A673 (cell line): ENCODE data around the gene PDGFB. TPM values are rescaled to one million over a fixed set of nuclear protein-coding genes. Genes with fewer than 3 reads are reported as not detected.

Experiments
- BruUV-seq: library from RNA; stranded (reverse); fragments of 400-500 nt; replicated peaks from 2 replicates; lab custom pipeline; 2021; lab: Mats Ljungman, UMichigan
- CTCF ChIA-PET: fragments of 300-600 bp; sonication (Branson Sonifier 250); formaldehyde crosslinking; loops from one replicate; lab custom pipeline; 2022; ENCODE audit warnings: antibody characterized with exemption; lab: Charles Lee
- POLR2A ChIA-PET: fragments of 300-600 bp; sonication (Branson Sonifier 250); formaldehyde crosslinking; loops from one replicate; lab custom pipeline; 2022; ENCODE audit warnings: antibody characterized with exemption; ENCODE audit not compliant: low non-redundant PET; lab: Charles Lee
- DNase-seq: peaks from one replicate; pipeline ENCODE4 v3.0.0-alpha.2; 2015; ENCODE audit warnings: low spot score
- H3K27ac ChIP-seq: fragments of 200-600 bp; sonication (generic); 2 replicates; pipeline ENCODE4 v1.5.1; 2016; ENCODE audit warnings: mixed run types, low read depth, mild to moderate bottlenecking, mixed read lengths, antibody characterized with exemption, low read length; ENCODE audit not compliant: poor library complexity, severe bottlenecking
- H3K27me3 ChIP-seq: fragments of 200-600 bp; sonication (generic); replicated peaks from 2 replicates; pipeline ENCODE4 v1.6.1; 2017; ENCODE audit warnings: mixed run types, low read depth, mild to moderate bottlenecking, mixed read lengths, antibody characterized with exemption, low read length; ENCODE audit not compliant: insufficient read depth, poor library complexity
- H3K36me3 ChIP-seq: fragments of 200-600 bp; sonication (generic); 2 replicates; pipeline ENCODE4 v1.6.1; 2016; ENCODE audit warnings: mixed run types, mild to moderate bottlenecking, mixed read lengths, antibody characterized with exemption, low read length; ENCODE audit not compliant: insufficient read depth, poor library complexity, severe bottlenecking
- H3K4me1 ChIP-seq: fragments of 200-600 bp; sonication (generic); 2 replicates; pipeline ENCODE4 v1.6.1; 2017; ENCODE audit warnings: mixed run types, mild to moderate bottlenecking, mixed read lengths, antibody characterized with exemption, low read length; ENCODE audit not compliant: insufficient read depth, poor library complexity, severe bottlenecking
- H3K4me3 ChIP-seq: fragments of 200-600 bp; sonication (generic); 2 replicates; pipeline ENCODE4 v1.5.1; 2016; ENCODE audit warnings: low read depth, mixed run types, mild to moderate bottlenecking, mixed read lengths, low read length; ENCODE audit not compliant: poor library complexity, severe bottlenecking
- H3K9me3 ChIP-seq: fragments of 200-600 bp; sonication (generic); 2 replicates; pipeline ENCODE4 v1.6.1; 2016; ENCODE audit warnings: mixed run types, low read depth, mild to moderate bottlenecking, mixed read lengths, antibody characterized with exemption, low read length; ENCODE audit not compliant: poor library complexity, severe bottlenecking
- EZH2 ChIP-seq: fragments of 200-600 bp; sonication (generic); IDR thresholded peaks from 2 replicates; pipeline ENCODE4 v1.6.1; 2017; ENCODE audit warnings: borderline replicate concordance, low read depth, mild to moderate bottlenecking, mixed read lengths, antibody characterized with exemption, low read length; ENCODE audit not compliant: poor library complexity, severe bottlenecking
- intact Hi-C: fragments of 100-400 bp; cut with micrococcal nuclease; formaldehyde crosslinking; loops from one replicate; pipeline ENCODE4 v1.10.0; 2022; ENCODE audit not compliant: unreplicated experiment
- total RNA-seq: library from RNA; stranded (reverse); gene quantifications from 2 replicates; pipeline ENCODE4 v1.2.3, GENCODE V29; 2021
- TF ChIP-seq, protein P1 (sequence below): fragments of 300-800, 200-600 bp; sonication (generic); conservative IDR thresholded peaks from 2 replicates; pipeline ENCODE4 v1.5.1; 2017; ENCODE audit warnings: low read depth, mild to moderate bottlenecking, antibody characterized with exemption, low read length, moderate library complexity, mixed read lengths

Gene PDGFB
- total RNA-seq, 1 experiment from 2014 or later: 0.09 TPM

DNA sequence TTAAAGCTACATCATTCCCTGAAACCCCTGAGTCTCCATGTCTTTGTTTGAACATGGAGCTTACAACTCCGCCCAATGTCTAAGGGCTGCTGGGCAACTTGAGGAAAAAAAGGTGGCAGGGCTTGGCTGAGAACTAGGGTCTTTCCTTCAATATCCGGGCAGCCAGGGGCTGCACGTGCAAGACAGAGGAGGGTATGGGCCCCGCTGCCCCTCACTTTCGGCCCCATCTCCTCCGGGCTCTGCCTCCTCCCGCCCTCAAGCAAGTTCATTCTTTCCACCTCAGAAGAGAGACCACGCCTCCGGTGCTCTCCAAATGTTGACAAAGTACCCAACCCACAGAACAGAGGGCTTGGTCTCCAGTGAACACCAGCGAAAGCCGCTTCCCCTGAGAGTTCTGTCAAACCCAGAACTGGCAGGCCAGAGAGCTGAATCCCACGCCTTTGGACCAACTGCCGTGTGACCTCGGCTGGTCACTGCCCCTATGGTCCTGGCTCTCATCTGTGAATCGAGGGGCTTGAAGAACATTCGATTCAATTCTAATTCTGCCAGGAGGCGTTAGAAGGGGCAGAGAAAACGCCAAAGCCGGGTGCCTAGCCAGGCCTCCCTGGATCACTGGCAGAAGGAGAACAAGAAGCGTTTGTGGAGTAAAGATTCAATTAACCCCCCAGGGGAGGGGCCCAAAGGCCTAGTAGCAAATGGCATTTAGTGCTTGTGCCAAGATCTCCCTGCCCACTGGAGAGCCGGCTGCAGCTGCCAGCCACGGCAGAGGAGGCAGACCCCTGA is 7.3 kb downstream of the PDGFB start:
- H3K4me3 ChIP-seq: no peak overlapping the region
- intact Hi-C loops: no loop called here
- no peak for TF ChIP-seq EZH2
- TF ChIP-seq, protein P1, sequence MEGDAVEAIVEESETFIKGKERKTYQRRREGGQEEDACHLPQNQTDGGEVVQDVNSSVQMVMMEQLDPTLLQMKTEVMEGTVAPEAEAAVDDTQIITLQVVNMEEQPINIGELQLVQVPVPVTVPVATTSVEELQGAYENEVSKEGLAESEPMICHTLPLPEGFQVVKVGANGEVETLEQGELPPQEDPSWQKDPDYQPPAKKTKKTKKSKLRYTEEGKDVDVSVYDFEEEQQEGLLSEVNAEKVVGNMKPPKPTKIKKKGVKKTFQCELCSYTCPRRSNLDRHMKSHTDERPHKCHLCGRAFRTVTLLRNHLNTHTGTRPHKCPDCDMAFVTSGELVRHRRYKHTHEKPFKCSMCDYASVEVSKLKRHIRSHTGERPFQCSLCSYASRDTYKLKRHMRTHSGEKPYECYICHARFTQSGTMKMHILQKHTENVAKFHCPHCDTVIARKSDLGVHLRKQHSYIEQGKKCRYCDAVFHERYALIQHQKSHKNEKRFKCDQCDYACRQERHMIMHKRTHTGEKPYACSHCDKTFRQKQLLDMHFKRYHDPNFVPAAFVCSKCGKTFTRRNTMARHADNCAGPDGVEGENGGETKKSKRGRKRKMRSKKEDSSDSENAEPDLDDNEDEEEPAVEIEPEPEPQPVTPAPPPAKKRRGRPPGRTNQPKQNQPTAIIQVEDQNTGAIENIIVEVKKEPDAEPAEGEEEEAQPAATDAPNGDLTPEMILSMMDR: no peak
- BruUV-seq: no TSS peak
- ChIA-PET CTCF (no interaction called here), POLR2A (no interaction called here)
- H3K27ac ChIP-seq: no peak overlapping the region
- peaks cover 11% of the 10 kb centered on the region for H3K4me1 ChIP-seq
- DNase-seq: no peak
- H3K27me3 ChIP-seq: peaks cover 11% of the 10 kb centered on the region
- H3K9me3 ChIP-seq: no peaks in the 10 kb centered on the region
- H3K36me3 ChIP-seq: no peaks in the 10 kb centered on the region

DNA sequence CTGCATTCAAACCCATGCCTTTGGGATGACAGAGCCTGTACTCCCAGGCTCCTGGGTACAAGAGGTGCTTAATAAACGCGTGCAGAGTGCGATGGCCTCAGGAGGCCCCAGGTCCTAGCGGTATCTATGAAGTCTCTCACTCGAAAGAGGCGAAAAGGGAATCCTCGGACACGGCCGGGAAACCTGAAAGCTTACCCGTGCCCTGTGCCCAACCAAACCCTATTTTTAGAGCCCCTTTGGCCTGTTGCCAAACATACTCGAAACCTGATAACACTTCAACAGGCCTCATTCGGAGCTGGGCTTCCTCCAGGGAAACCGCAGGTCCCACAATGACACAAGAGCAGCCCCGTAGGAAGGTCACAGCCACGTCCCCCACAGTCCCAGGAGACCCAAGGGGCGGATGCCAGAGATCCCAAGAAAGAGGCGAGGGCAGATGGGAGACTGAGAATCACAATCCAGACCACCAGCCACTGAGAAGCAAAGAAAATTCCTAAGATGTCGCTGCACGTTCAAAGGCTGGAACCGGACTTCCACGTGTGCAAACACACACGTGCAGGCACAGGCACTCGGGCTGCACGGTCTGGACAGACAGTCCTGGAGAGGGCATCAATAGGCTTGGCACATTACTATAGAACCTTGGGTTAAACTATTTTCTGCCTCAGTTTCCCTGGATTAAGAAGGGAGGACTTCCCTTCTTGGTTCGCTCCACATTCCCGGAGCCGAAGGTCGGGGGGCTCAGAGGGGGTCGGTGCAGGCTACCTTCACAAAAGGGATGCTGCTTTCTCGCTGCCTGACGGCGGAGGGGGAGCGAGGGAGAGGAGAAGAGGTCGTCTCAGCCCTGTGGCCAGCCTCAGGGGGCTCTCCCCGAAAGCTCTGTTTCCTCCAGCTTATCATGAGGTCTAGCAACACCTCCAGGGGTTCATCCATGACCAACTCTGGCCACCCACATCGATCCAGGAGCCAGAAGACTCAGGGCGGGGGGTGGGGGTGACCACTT is 8.2 kb downstream of the PDGFB start:
- BruUV-seq: no TSS peak
- DNase-seq: no peak
- no peak overlapping the region for H3K4me3 ChIP-seq
- no peak overlapping the region for H3K27ac ChIP-seq
- H3K9me3 ChIP-seq: no peaks in the 10 kb centered on the region
- peaks cover 11% of the 10 kb centered on the region for H3K4me1 ChIP-seq
- ChIA-PET POLR2A (no interaction called here), CTCF (no interaction called here)
- intact Hi-C loops: no loop called here
- no peaks in the 10 kb centered on the region for H3K36me3 ChIP-seq
- H3K27me3 ChIP-seq: peaks cover 2% of the 10 kb centered on the region
- TF ChIP-seq, protein P1: no peak
- TF ChIP-seq EZH2: no peak

DNA sequence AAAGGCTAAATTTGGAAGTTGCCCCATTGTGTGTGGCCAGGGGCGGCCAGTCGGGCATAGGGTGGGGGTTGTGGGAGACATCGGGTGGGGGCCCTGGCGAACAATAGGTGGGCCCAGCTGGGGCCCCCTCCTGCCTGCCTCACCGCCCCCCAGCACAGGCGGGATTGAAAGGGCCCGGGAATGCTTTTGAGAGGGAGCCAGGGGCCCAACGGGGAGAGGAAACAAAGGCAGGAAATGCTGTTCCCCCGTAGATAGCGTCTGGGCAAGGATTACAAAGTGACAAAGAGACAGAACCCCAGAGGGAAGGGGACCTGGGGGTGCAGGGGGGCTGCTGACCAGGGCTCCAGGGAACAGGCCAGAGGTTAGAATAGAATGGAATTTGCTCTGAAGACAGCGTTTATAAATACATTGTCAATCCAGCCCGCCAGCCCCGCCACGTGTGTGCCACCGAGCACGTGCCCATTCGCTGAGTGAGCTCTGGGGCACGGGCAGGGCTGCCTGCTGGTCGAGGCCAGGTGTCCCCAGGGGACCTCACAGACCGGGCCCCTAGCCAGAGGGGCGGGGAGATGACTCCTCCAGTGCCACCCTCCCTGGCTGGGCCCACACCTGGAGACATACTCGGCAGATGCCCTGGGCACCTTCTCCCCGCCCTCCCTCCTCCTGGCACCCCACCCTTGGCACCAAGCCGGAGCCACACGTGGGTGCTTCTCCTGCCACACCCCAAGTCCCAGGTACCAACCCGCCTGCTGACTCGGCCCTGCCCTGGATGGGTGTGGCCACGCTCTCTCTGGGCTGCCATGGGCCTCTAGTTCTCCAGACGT is 9.7 kb downstream of the PDGFB start:
- no peaks in the 10 kb centered on the region for H3K27me3 ChIP-seq
- TF ChIP-seq EZH2: no peak
- TF ChIP-seq, protein P1: no peak
- DNase-seq: no peak
- peaks cover 11% of the 10 kb centered on the region for H3K4me1 ChIP-seq
- ChIA-PET POLR2A (no interaction called here), CTCF (no interaction called here)
- H3K9me3 ChIP-seq: no peaks in the 10 kb centered on the region
- intact Hi-C loops: no loop called here
- no TSS peak for BruUV-seq
- H3K4me3 ChIP-seq: no peak overlapping the region
- H3K27ac ChIP-seq: no peak overlapping the region
- H3K36me3 ChIP-seq: no peaks in the 10 kb centered on the region
